ENCODE measurements around the gene ALK.

ALK gene

GRCh38 chr2:29936020-29936419 lies 14.6 kb upstream of the ALK start:
- no peaks in the 10 kb centered on the region for H3K36me3 ChIP-seq (ENCODE audit: control insufficient read depth, low read depth, low read length)
- H3K9me3 ChIP-seq (ENCODE audit: control insufficient read depth, low read depth, low read length): no peaks in the 10 kb centered on the region
- H3K27ac ChIP-seq (ENCODE audit: low read length): no peak overlapping the region
- no peak overlapping the region for H3K4me3 ChIP-seq (ENCODE audit: low read length)
- no peak overlapping the region for H3K9ac ChIP-seq (ENCODE audit: low read length)
- H3K27me3 ChIP-seq (ENCODE audit: control insufficient read depth, insufficient read depth, low read length): no peaks in the 10 kb centered on the region
- H3K4me1 ChIP-seq (ENCODE audit: control insufficient read depth, low read depth, low read length): no peaks in the 10 kb centered on the region

DNA sequence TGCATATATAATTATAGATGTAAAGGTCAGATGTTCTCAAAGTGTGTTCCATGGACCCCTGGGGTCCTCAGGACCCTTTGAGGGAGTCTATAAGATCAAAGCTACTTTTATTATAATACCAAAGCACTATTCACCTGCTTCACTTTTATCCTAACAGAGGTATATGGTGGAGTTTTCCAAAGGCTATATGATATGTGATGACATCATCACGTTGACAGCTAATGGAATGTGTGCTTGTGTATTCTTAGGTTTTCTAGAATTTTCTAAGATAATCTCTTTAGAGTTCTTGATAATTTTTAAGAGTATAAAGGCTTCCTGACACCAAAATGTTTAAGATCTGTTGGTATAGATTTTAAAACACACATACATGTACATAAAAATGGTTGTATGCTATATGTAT lies 10.4 kb upstream of the ALK start:
- no peaks in the 10 kb centered on the region for H3K27me3 ChIP-seq (ENCODE audit: control insufficient read depth, insufficient read depth, low read length)

DNA sequence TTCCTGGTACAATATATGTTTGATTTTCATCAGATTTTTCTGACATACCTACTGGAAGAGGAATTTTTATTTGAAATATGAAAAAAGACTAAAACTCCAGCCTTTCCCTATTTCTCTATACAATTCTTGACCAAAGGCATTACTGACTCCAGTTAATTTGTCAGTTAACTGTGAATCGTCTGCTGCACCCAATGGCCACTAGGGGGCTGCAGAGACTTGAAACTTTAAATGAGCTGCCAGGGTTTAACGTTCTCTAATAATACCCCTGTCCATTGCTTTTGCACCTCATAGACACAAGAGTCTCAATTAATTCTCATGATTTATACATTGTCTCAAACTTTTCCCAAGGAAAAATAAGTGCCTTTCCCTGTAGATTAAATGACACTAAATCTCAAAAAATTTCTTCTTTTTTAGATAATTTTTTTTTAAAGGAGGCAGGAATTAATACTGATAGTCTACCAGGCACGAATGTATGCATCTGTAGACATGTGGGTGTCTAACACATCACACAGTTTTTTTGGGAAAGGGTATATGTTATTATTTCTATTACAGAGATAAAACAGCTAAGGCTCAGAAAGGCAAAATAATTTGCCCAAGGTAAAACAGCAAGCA lies 1.8 kb upstream of the ALK start:
- H3K9me3 ChIP-seq (ENCODE audit: control insufficient read depth, low read depth, low read length): no peaks in the 10 kb centered on the region
- no peak overlapping the region for H3K4me3 ChIP-seq (ENCODE audit: low read length)
- peaks cover 5% of the 10 kb centered on the region for H3K4me1 ChIP-seq (ENCODE audit: control insufficient read depth, low read depth, low read length)
- no peak overlapping the region for H3K9ac ChIP-seq (ENCODE audit: low read length)
- H3K27ac ChIP-seq (ENCODE audit: low read length): no peak overlapping the region
- H3K36me3 ChIP-seq (ENCODE audit: control insufficient read depth, low read depth, low read length): no peaks in the 10 kb centered on the region
- H3K27me3 ChIP-seq (ENCODE audit: control insufficient read depth, insufficient read depth, low read length): peaks cover 36% of the 10 kb centered on the region

More for the DNA sequence above, 10.4 kb upstream of the ALK start:
- H3K9me3 ChIP-seq (ENCODE audit: control insufficient read depth, low read depth, low read length): no peaks in the 10 kb centered on the region
- H3K4me3 ChIP-seq (ENCODE audit: low read length): no peak overlapping the region
- no peaks in the 10 kb centered on the region for H3K36me3 ChIP-seq (ENCODE audit: control insufficient read depth, low read depth, low read length)
- no peak overlapping the region for H3K27ac ChIP-seq (ENCODE audit: low read length)
- H3K9ac ChIP-seq (ENCODE audit: low read length): no peak overlapping the region
- no peaks in the 10 kb centered on the region for H3K4me1 ChIP-seq (ENCODE audit: control insufficient read depth, low read depth, low read length)

DNA sequence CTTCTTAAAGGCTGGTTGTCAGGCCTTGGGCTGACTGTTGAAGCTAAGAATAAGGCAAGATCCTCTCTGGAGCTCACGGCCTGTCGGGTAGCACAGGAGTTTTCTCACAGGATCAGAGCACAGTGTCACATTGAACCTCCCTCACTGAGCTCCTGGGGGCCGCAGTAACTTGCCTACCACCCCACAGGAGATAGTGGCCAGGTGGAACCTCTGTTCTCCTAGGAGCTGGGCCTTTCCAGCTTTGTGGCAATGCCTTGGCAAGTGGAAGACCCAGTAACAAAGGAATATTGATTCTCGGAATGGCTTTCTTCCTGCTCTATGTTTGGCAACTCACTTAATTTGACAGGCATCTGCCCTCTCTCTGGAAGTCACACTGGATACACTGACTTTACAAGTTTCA lies 1.2 kb upstream of the ALK start:
- no peak overlapping the region for H3K4me3 ChIP-seq (ENCODE audit: low read length)
- peaks cover 41% of the 10 kb centered on the region for H3K27me3 ChIP-seq (ENCODE audit: control insufficient read depth, insufficient read depth, low read length)
- H3K4me1 ChIP-seq (ENCODE audit: control insufficient read depth, low read depth, low read length): peaks cover 5% of the 10 kb centered on the region
- no peaks in the 10 kb centered on the region for H3K36me3 ChIP-seq (ENCODE audit: control insufficient read depth, low read depth, low read length)
- H3K27ac ChIP-seq (ENCODE audit: low read length): no peak overlapping the region
- H3K9me3 ChIP-seq (ENCODE audit: control insufficient read depth, low read depth, low read length): no peaks in the 10 kb centered on the region
- no peak overlapping the region for H3K9ac ChIP-seq (ENCODE audit: low read length)

- Histone ChIP-seq H3K4me1 (ENCODE audit: control insufficient read depth, low read depth, low read length) (peaks cover 5% of the 10 kb centered on the region), H3K36me3 (ENCODE audit: control insufficient read depth, low read depth, low read length) (no peaks in the 10 kb centered on the region), H3K27me3 (ENCODE audit: control insufficient read depth, insufficient read depth, low read length) (peaks cover 46% of the 10 kb centered on the region), H3K9me3 (ENCODE audit: control insufficient read depth, low read depth, low read length) (no peaks in the 10 kb centered on the region), H3K4me3 (ENCODE audit: low read length) (peak overlapping the region; percentile 60), H3K27ac (ENCODE audit: low read length) (no peak overlapping the region), H3K9ac (ENCODE audit: low read length) (no peak overlapping the region)
Measured at GRCh38 chr2:29920631-29921559, 491 bp downstream of the ALK start.

- H3K27me3 ChIP-seq (ENCODE audit: control insufficient read depth, insufficient read depth, low read length): peaks cover 46% of the 10 kb centered on the region
- H3K4me3 ChIP-seq (ENCODE audit: low read length): peak overlapping the region; percentile 60
- H3K4me1 ChIP-seq (ENCODE audit: control insufficient read depth, low read depth, low read length): peaks cover 5% of the 10 kb centered on the region
- H3K9ac ChIP-seq (ENCODE audit: low read length): no peak overlapping the region
- H3K9me3 ChIP-seq (ENCODE audit: control insufficient read depth, low read depth, low read length): no peaks in the 10 kb centered on the region
- no peak overlapping the region for H3K27ac ChIP-seq (ENCODE audit: low read length)
- H3K36me3 ChIP-seq (ENCODE audit: control insufficient read depth, low read depth, low read length): no peaks in the 10 kb centered on the region
Measured at GRCh38 chr2:29920130-29920577, 1.2 kb downstream of the ALK start.

DNA sequence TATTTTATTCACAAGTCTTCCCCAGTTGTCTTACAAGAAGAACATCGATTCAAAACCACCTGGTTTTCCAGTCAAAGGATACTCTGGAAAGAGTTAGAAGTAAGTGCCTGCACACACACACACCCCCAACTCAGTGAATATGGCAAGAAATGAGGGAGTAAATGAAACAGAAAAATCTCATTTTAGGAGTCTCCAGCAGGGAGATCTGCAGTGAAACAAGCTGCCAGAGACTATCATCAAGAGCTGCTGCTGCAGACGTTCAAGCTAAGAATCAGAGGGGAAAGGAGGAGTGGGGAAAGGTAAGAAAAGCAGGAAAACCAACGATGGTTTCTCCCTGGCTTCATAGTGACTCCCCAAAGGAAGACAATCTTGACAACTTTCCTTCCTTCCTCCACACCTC lies 2.4 kb downstream of the ALK start:
- Histone ChIP-seq H3K36me3 (ENCODE audit: control insufficient read depth, low read depth, low read length) (no peaks in the 10 kb centered on the region), H3K4me1 (ENCODE audit: control insufficient read depth, low read depth, low read length) (peaks cover 5% of the 10 kb centered on the region), H3K9me3 (ENCODE audit: control insufficient read depth, low read depth, low read length) (no peaks in the 10 kb centered on the region), H3K4me3 (ENCODE audit: low read length) (no peak overlapping the region), H3K27ac (ENCODE audit: low read length) (no peak overlapping the region), H3K27me3 (ENCODE audit: control insufficient read depth, insufficient read depth, low read length) (peaks cover 46% of the 10 kb centered on the region), H3K9ac (ENCODE audit: low read length) (no peak overlapping the region)

- Histone ChIP-seq H3K27me3 (ENCODE audit: control insufficient read depth, insufficient read depth, low read length) (peaks cover 45% of the 10 kb centered on the region), H3K9ac (ENCODE audit: low read length) (no peak overlapping the region), H3K4me3 (ENCODE audit: low read length) (no peak overlapping the region), H3K4me1 (ENCODE audit: control insufficient read depth, low read depth, low read length) (peaks cover 5% of the 10 kb centered on the region), H3K9me3 (ENCODE audit: control insufficient read depth, low read depth, low read length) (no peaks in the 10 kb centered on the region), H3K36me3 (ENCODE audit: control insufficient read depth, low read depth, low read length) (no peaks in the 10 kb centered on the region), H3K27ac (ENCODE audit: low read length) (no peak overlapping the region)
Measured at GRCh38 chr2:29917781-29918180, 3.6 kb downstream of the ALK start.

- H3K36me3 ChIP-seq (ENCODE audit: control insufficient read depth, low read depth, low read length): no peaks in the 10 kb centered on the region
- no peaks in the 10 kb centered on the region for H3K9me3 ChIP-seq (ENCODE audit: control insufficient read depth, low read depth, low read length)
- H3K27me3 ChIP-seq (ENCODE audit: control insufficient read depth, insufficient read depth, low read length): peaks cover 42% of the 10 kb centered on the region
Measured at GRCh38 chr2:29916571-29916970, 4.8 kb downstream of the ALK start.

GRCh38 chr2:29910960-29911359 lies 10.4 kb downstream of the ALK start:
- H3K27ac ChIP-seq (ENCODE audit: low read length): no peak overlapping the region
- no peaks in the 10 kb centered on the region for H3K9me3 ChIP-seq (ENCODE audit: control insufficient read depth, low read depth, low read length)
- no peaks in the 10 kb centered on the region for H3K4me1 ChIP-seq (ENCODE audit: control insufficient read depth, low read depth, low read length)
- H3K27me3 ChIP-seq (ENCODE audit: control insufficient read depth, insufficient read depth, low read length): no peaks in the 10 kb centered on the region
- H3K9ac ChIP-seq (ENCODE audit: low read length): no peak overlapping the region
- H3K4me3 ChIP-seq (ENCODE audit: low read length): no peak overlapping the region
- no peaks in the 10 kb centered on the region for H3K36me3 ChIP-seq (ENCODE audit: control insufficient read depth, low read depth, low read length)

More at GRCh38 chr2:29916571-29916970, 4.8 kb downstream of the ALK start:
- Histone ChIP-seq H3K4me3 (ENCODE audit: low read length) (no peak overlapping the region), H3K4me1 (ENCODE audit: control insufficient read depth, low read depth, low read length) (peaks cover 5% of the 10 kb centered on the region), H3K9ac (ENCODE audit: low read length) (no peak overlapping the region), H3K27ac (ENCODE audit: low read length) (no peak overlapping the region)

DNA sequence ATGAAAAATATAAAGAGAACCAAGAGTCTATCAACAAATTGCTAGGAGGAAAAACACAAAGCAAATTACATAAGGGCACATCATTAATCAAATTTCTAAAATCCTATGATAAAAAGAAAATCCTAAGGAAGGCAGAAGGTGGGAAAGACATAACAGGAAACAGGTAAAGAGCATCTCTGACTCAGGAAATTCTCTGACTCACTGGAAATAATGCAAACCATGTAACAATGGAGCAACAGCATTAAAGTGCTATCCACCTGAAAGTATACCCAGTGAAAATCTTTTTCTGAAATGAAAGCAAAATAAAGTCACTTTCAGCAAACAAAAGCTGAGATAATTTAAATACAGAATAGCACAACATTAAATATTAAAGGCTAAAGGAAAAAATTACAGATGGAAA lies 10.9 kb downstream of the ALK start:
- Histone ChIP-seq H3K36me3 (ENCODE audit: control insufficient read depth, low read depth, low read length) (no peaks in the 10 kb centered on the region), H3K4me3 (ENCODE audit: low read length) (no peak overlapping the region), H3K9me3 (ENCODE audit: control insufficient read depth, low read depth, low read length) (no peaks in the 10 kb centered on the region), H3K9ac (ENCODE audit: low read length) (no peak overlapping the region), H3K4me1 (ENCODE audit: control insufficient read depth, low read depth, low read length) (no peaks in the 10 kb centered on the region), H3K27ac (ENCODE audit: low read length) (no peak overlapping the region), H3K27me3 (ENCODE audit: control insufficient read depth, insufficient read depth, low read length) (no peaks in the 10 kb centered on the region)

Data from iPS-18a (cell line).